Measurements from ENCODE around the gene ALPK1.

Gene ALPK1

GRCh38 chr4:112296949-112297880 lies at the start of gene ALPK1:
Gene ALPK1, plus strand, starts transcription at chr4:112297369.
- no peaks in the 10 kb centered on the region for H3K27me3 Mint-ChIP-seq
- H3K9me3 Mint-ChIP-seq, result peaks cover 2% of the 10 kb centered on the region
- peak within 1 kb of the TSS; percentile 82 for H3K27ac Mint-ChIP-seq
- H3K4me1 Mint-ChIP-seq, result peaks cover 11% of the 10 kb centered on the region
- ATAC-seq (ENCODE audit: low read depth) (peak; percentile 98), DNase-seq (ENCODE audit: low spot score in 2 of 2) (no peak)
- H3K36me3 Mint-ChIP-seq, result peaks cover 2% of the 10 kb centered on the region
- peak within 1 kb of the TSS; percentile 81 for H3K4me3 Mint-ChIP-seq

- DNase-seq (ENCODE audit: low spot score in 2 of 2) (no peak), ATAC-seq (ENCODE audit: low read depth) (no peak)
- no peaks in the 10 kb centered on the region for H3K36me3 Mint-ChIP-seq
- H3K27ac Mint-ChIP-seq, result no peak overlapping the region
- peaks cover 4% of the 10 kb centered on the region for H3K4me1 Mint-ChIP-seq
- H3K27me3 Mint-ChIP-seq, result no peaks in the 10 kb centered on the region
- no peaks in the 10 kb centered on the region for H3K9me3 Mint-ChIP-seq
- no peak overlapping the region for H3K4me3 Mint-ChIP-seq
These were observed 46.0 kb upstream of the ALPK1 start for GRCh38 chr4:112251019-112251643.

GRCh38 chr4:112252234-112252633 lies 44.9 kb upstream of the ALPK1 start:
- no peaks in the 10 kb centered on the region for H3K27me3 Mint-ChIP-seq
- H3K4me3 Mint-ChIP-seq, result no peak overlapping the region
- no peak overlapping the region for H3K27ac Mint-ChIP-seq
- no peaks in the 10 kb centered on the region for H3K9me3 Mint-ChIP-seq
- no peak for ATAC-seq (ENCODE audit: low read depth)
- H3K36me3 Mint-ChIP-seq, result peaks cover 2% of the 10 kb centered on the region
- DNase-seq (ENCODE audit: low spot score in 2 of 2), result no peak
- peaks cover 4% of the 10 kb centered on the region for H3K4me1 Mint-ChIP-seq

GRCh38 chr4:112253382-112254000 lies 43.7 kb upstream of the ALPK1 start:
- no peak overlapping the region for H3K27ac Mint-ChIP-seq
- no peak for DNase-seq (ENCODE audit: low spot score in 2 of 2)
- no peaks in the 10 kb centered on the region for H3K27me3 Mint-ChIP-seq
- ATAC-seq (ENCODE audit: low read depth), result peak; percentile 79
- H3K36me3 Mint-ChIP-seq, result peaks cover 2% of the 10 kb centered on the region
- H3K4me3 Mint-ChIP-seq, result no peak overlapping the region
- no peaks in the 10 kb centered on the region for H3K9me3 Mint-ChIP-seq
- peaks cover 4% of the 10 kb centered on the region for H3K4me1 Mint-ChIP-seq

GRCh38 chr4:112257098-112257497 lies 40.1 kb upstream of the ALPK1 start:
- Mint-ChIP-seq H3K27ac (no peak overlapping the region), H3K27me3 (no peaks in the 10 kb centered on the region), H3K36me3 (peaks cover 2% of the 10 kb centered on the region), H3K4me1 (peaks cover 4% of the 10 kb centered on the region), H3K4me3 (no peak overlapping the region), H3K9me3 (no peaks in the 10 kb centered on the region)
- ATAC-seq (ENCODE audit: low read depth) (no peak), DNase-seq (ENCODE audit: low spot score in 2 of 2) (no peak)

- no peak overlapping the region for H3K4me3 Mint-ChIP-seq
These were observed 30.3 kb upstream of the ALPK1 start for GRCh38 chr4:112266823-112267222.

GRCh38 chr4:112270051-112270450 lies 27.1 kb upstream of the ALPK1 start:
- DNase-seq (ENCODE audit: low spot score in 2 of 2), result no peak
- Mint-ChIP-seq H3K36me3 (peaks cover 6% of the 10 kb centered on the region), H3K27me3 (no peaks in the 10 kb centered on the region), H3K9me3 (no peaks in the 10 kb centered on the region), H3K27ac (no peak overlapping the region), H3K4me1 (peaks cover 20% of the 10 kb centered on the region), H3K4me3 (no peak overlapping the region)
- no peak for ATAC-seq (ENCODE audit: low read depth)

More at GRCh38 chr4:112266823-112267222, 30.3 kb upstream of the ALPK1 start:
- H3K36me3 Mint-ChIP-seq, result peaks cover 4% of the 10 kb centered on the region
- no peak overlapping the region for H3K27ac Mint-ChIP-seq
- ATAC-seq (ENCODE audit: low read depth) (no peak), DNase-seq (ENCODE audit: low spot score in 2 of 2) (no peak)
- no peaks in the 10 kb centered on the region for H3K9me3 Mint-ChIP-seq
- H3K27me3 Mint-ChIP-seq, result no peaks in the 10 kb centered on the region
- H3K4me1 Mint-ChIP-seq, result peaks cover 11% of the 10 kb centered on the region

GRCh38 chr4:112270640-112271421 lies 26.3 kb upstream of the ALPK1 start:
- Mint-ChIP-seq H3K36me3 (peaks cover 6% of the 10 kb centered on the region), H3K4me3 (no peak overlapping the region), H3K27ac (no peak overlapping the region), H3K4me1 (peaks cover 20% of the 10 kb centered on the region), H3K9me3 (no peaks in the 10 kb centered on the region), H3K27me3 (no peaks in the 10 kb centered on the region)
- no peak for ATAC-seq (ENCODE audit: low read depth)
- DNase-seq (ENCODE audit: low spot score in 2 of 2), result no peak

- DNase-seq (ENCODE audit: low spot score in 2 of 2), result no peak
- Mint-ChIP-seq H3K27me3 (no peaks in the 10 kb centered on the region), H3K27ac (peak overlapping the region; percentile 21), H3K4me3 (no peak overlapping the region), H3K4me1 (peaks cover 24% of the 10 kb centered on the region), H3K9me3 (no peaks in the 10 kb centered on the region), H3K36me3 (peaks cover 12% of the 10 kb centered on the region)
- no peak for ATAC-seq (ENCODE audit: low read depth)
These were observed 24.9 kb upstream of the ALPK1 start for GRCh38 chr4:112272292-112272691.

GRCh38 chr4:112274959-112275358 lies 22.2 kb upstream of the ALPK1 start:
- ATAC-seq (ENCODE audit: low read depth) (no peak), DNase-seq (ENCODE audit: low spot score in 2 of 2) (no peak)
- no peaks in the 10 kb centered on the region for H3K27me3 Mint-ChIP-seq
- peaks cover 38% of the 10 kb centered on the region for H3K4me1 Mint-ChIP-seq
- H3K36me3 Mint-ChIP-seq, result peaks cover 14% of the 10 kb centered on the region
- no peak overlapping the region for H3K4me3 Mint-ChIP-seq
- H3K27ac Mint-ChIP-seq, result no peak overlapping the region
- no peaks in the 10 kb centered on the region for H3K9me3 Mint-ChIP-seq

GRCh38 chr4:112276113-112276512 lies 21.1 kb upstream of the ALPK1 start:
- H3K27ac Mint-ChIP-seq, result no peak overlapping the region
- H3K4me1 Mint-ChIP-seq, result peaks cover 31% of the 10 kb centered on the region
- no peaks in the 10 kb centered on the region for H3K27me3 Mint-ChIP-seq
- peaks cover 14% of the 10 kb centered on the region for H3K36me3 Mint-ChIP-seq
- DNase-seq (ENCODE audit: low spot score in 2 of 2) (no peak), ATAC-seq (ENCODE audit: low read depth) (no peak)
- H3K4me3 Mint-ChIP-seq, result no peak overlapping the region
- H3K9me3 Mint-ChIP-seq, result no peaks in the 10 kb centered on the region

- Mint-ChIP-seq H3K27ac (no peak overlapping the region), H3K4me1 (peaks cover 33% of the 10 kb centered on the region), H3K4me3 (no peak overlapping the region), H3K9me3 (no peaks in the 10 kb centered on the region), H3K36me3 (peaks cover 22% of the 10 kb centered on the region), H3K27me3 (no peaks in the 10 kb centered on the region)
- no peak for DNase-seq (ENCODE audit: low spot score in 2 of 2)
- no peak for ATAC-seq (ENCODE audit: low read depth)
These were observed 19.9 kb upstream of the ALPK1 start for GRCh38 chr4:112277220-112277619.

GRCh38 chr4:112277705-112278448 lies 19.3 kb upstream of the ALPK1 start:
- Mint-ChIP-seq H3K36me3 (peaks cover 25% of the 10 kb centered on the region), H3K4me1 (peaks cover 38% of the 10 kb centered on the region), H3K9me3 (no peaks in the 10 kb centered on the region), H3K27ac (peak overlapping the region; percentile 80), H3K27me3 (no peaks in the 10 kb centered on the region), H3K4me3 (no peak overlapping the region)
- no peak for DNase-seq (ENCODE audit: low spot score in 2 of 2)
- no peak for ATAC-seq (ENCODE audit: low read depth)

All from memory B cell (primary cell).